ENCODE measurements around the gene PARP1.

Gene PARP1

GRCh38 chr1:226335661-226336060 lies 72.2 kb downstream of the PARP1 start:
- Mint-ChIP-seq H3K27me3 (peaks cover 7 to 10% of the 10 kb centered on the region in 2 donors), H3K9me3 (peaks cover 0 to 6% of the 10 kb centered on the region in 2 donors), H3K4me1 (ENCODE audit: low read depth in 2 of 2) (peaks cover 5% of the 10 kb centered on the region in 2 donors), H3K36me3 (ENCODE audit: insufficient read depth) (no peaks in the 10 kb centered on the region), H3K4me3 (no peak overlapping the region), H3K27ac (no peak overlapping the region)
- no peak for DNase-seq
- ATAC-seq (replicated peaks) = no peak

GRCh38 chr1:226332947-226333346 lies 74.9 kb downstream of the PARP1 start:
- H3K4me3 Mint-ChIP-seq = peak overlapping the region; percentile 63 to 64
- ATAC-seq (replicated peaks) (peak; percentile 72), DNase-seq (no peak)
- peak overlapping the region in 1 of 2 donors; percentile 62 for H3K27ac Mint-ChIP-seq
- no peaks in the 10 kb centered on the region for H3K27me3 Mint-ChIP-seq
- peaks cover 5% of the 10 kb centered on the region in 2 donors for H3K4me1 Mint-ChIP-seq (ENCODE audit: low read depth in 2 of 2)
- H3K9me3 Mint-ChIP-seq = no peaks in the 10 kb centered on the region
- H3K36me3 Mint-ChIP-seq (ENCODE audit: insufficient read depth) = no peaks in the 10 kb centered on the region

- Mint-ChIP-seq H3K27me3 (no peaks in the 10 kb centered on the region), H3K4me1 (ENCODE audit: low read depth in 2 of 2) (peaks cover 5% of the 10 kb centered on the region in 2 donors), H3K27ac (no peak overlapping the region), H3K4me3 (no peak overlapping the region), H3K9me3 (no peaks in the 10 kb centered on the region), H3K36me3 (ENCODE audit: insufficient read depth) (no peaks in the 10 kb centered on the region)
- no peak for ATAC-seq (replicated peaks)
- no peak for DNase-seq
These were observed 78.7 kb downstream of the PARP1 start for GRCh38 chr1:226329237-226329636.

GRCh38 chr1:226327761-226328162 lies 80.1 kb downstream of the PARP1 start:
- peaks cover 0 to 9% of the 10 kb centered on the region in 2 donors for H3K27me3 Mint-ChIP-seq

GRCh38 chr1:226325178-226325577 lies 82.7 kb downstream of the PARP1 start:
- ATAC-seq (replicated peaks) (no peak), DNase-seq (no peak)
- no peak overlapping the region for H3K27ac Mint-ChIP-seq
- H3K4me3 Mint-ChIP-seq = no peak overlapping the region
- H3K9me3 Mint-ChIP-seq = no peaks in the 10 kb centered on the region
- no peaks in the 10 kb centered on the region for H3K36me3 Mint-ChIP-seq (ENCODE audit: insufficient read depth)
- peaks cover 14 to 23% of the 10 kb centered on the region in 2 donors for H3K27me3 Mint-ChIP-seq
- no peaks in the 10 kb centered on the region for H3K4me1 Mint-ChIP-seq (ENCODE audit: low read depth in 2 of 2)

More at GRCh38 chr1:226327761-226328162, 80.1 kb downstream of the PARP1 start:
- no peak for DNase-seq
- no peaks in the 10 kb centered on the region for H3K9me3 Mint-ChIP-seq
- H3K4me3 Mint-ChIP-seq = no peak overlapping the region
- peak overlapping the region in 1 of 2 donors; percentile 29 for H3K27ac Mint-ChIP-seq
- H3K4me1 Mint-ChIP-seq (ENCODE audit: low read depth in 2 of 2) = no peaks in the 10 kb centered on the region
- no peak for ATAC-seq (replicated peaks)
- H3K36me3 Mint-ChIP-seq (ENCODE audit: insufficient read depth) = no peaks in the 10 kb centered on the region

GRCh38 chr1:226324479-226324878 lies 83.4 kb downstream of the PARP1 start:
- Mint-ChIP-seq H3K27me3 (peaks cover 16 to 26% of the 10 kb centered on the region in 2 donors), H3K4me1 (ENCODE audit: low read depth in 2 of 2) (no peaks in the 10 kb centered on the region), H3K4me3 (no peak overlapping the region), H3K36me3 (ENCODE audit: insufficient read depth) (no peaks in the 10 kb centered on the region), H3K9me3 (no peaks in the 10 kb centered on the region), H3K27ac (no peak overlapping the region)
- DNase-seq (no peak), ATAC-seq (replicated peaks) (no peak)

- no peaks in the 10 kb centered on the region for H3K4me1 Mint-ChIP-seq (ENCODE audit: low read depth in 2 of 2)
- no peak for DNase-seq
- H3K4me3 Mint-ChIP-seq = no peak overlapping the region
- no peak overlapping the region for H3K27ac Mint-ChIP-seq
- H3K9me3 Mint-ChIP-seq = no peaks in the 10 kb centered on the region
- H3K36me3 Mint-ChIP-seq (ENCODE audit: insufficient read depth) = no peaks in the 10 kb centered on the region
- H3K27me3 Mint-ChIP-seq = peaks cover 22 to 37% of the 10 kb centered on the region in 2 donors
- ATAC-seq (replicated peaks) = no peak
These were observed 84.9 kb downstream of the PARP1 start for GRCh38 chr1:226322986-226323385.

- H3K9me3 Mint-ChIP-seq = no peaks in the 10 kb centered on the region
- no peak for DNase-seq
- no peak overlapping the region for H3K4me3 Mint-ChIP-seq
- no peaks in the 10 kb centered on the region for H3K4me1 Mint-ChIP-seq (ENCODE audit: low read depth in 2 of 2)
- peaks cover 25 to 41% of the 10 kb centered on the region in 2 donors for H3K27me3 Mint-ChIP-seq
- ATAC-seq (replicated peaks) = no peak
- no peaks in the 10 kb centered on the region for H3K36me3 Mint-ChIP-seq (ENCODE audit: insufficient read depth)
- no peak overlapping the region for H3K27ac Mint-ChIP-seq
These were observed 87.0 kb downstream of the PARP1 start for GRCh38 chr1:226320930-226321329.

- no peak for DNase-seq
- no peaks in the 10 kb centered on the region for H3K36me3 Mint-ChIP-seq (ENCODE audit: insufficient read depth)
- no peak overlapping the region for H3K4me3 Mint-ChIP-seq
- no peaks in the 10 kb centered on the region for H3K4me1 Mint-ChIP-seq (ENCODE audit: low read depth in 2 of 2)
- no peak overlapping the region for H3K27ac Mint-ChIP-seq
- ATAC-seq (replicated peaks) = no peak
- peaks cover 25 to 39% of the 10 kb centered on the region in 2 donors for H3K27me3 Mint-ChIP-seq
- H3K9me3 Mint-ChIP-seq = no peaks in the 10 kb centered on the region
These were observed 89.4 kb downstream of the PARP1 start for GRCh38 chr1:226318471-226318870.

GRCh38 chr1:226314055-226314454 lies 93.8 kb downstream of the PARP1 start:
- peaks cover 9 to 32% of the 10 kb centered on the region in 2 donors for H3K27me3 Mint-ChIP-seq

GRCh38 chr1:226312065-226312464 lies 95.8 kb downstream of the PARP1 start:
- DNase-seq (no peak), ATAC-seq (replicated peaks) (no peak)
- H3K9me3 Mint-ChIP-seq = no peaks in the 10 kb centered on the region
- H3K27ac Mint-ChIP-seq = no peak overlapping the region
- H3K36me3 Mint-ChIP-seq (ENCODE audit: insufficient read depth) = peaks cover 8% of the 10 kb centered on the region
- H3K4me1 Mint-ChIP-seq (ENCODE audit: low read depth in 2 of 2) = peaks cover 5 to 8% of the 10 kb centered on the region in 2 donors
- no peak overlapping the region for H3K4me3 Mint-ChIP-seq
- peaks cover 0 to 17% of the 10 kb centered on the region in 2 donors for H3K27me3 Mint-ChIP-seq

More at GRCh38 chr1:226314055-226314454, 93.8 kb downstream of the PARP1 start:
- DNase-seq (no peak), ATAC-seq (replicated peaks) (no peak)
- Mint-ChIP-seq H3K9me3 (no peaks in the 10 kb centered on the region), H3K27ac (no peak overlapping the region), H3K4me3 (no peak overlapping the region), H3K36me3 (ENCODE audit: insufficient read depth) (no peaks in the 10 kb centered on the region), H3K4me1 (ENCODE audit: low read depth in 2 of 2) (peaks cover 0 to 5% of the 10 kb centered on the region in 2 donors)

GRCh38 chr1:226311376-226311775 lies 96.5 kb downstream of the PARP1 start:
- H3K4me3 Mint-ChIP-seq = no peak overlapping the region
- H3K4me1 Mint-ChIP-seq (ENCODE audit: low read depth in 2 of 2) = peaks cover 5 to 8% of the 10 kb centered on the region in 2 donors
- ATAC-seq (replicated peaks) = no peak
- no peak overlapping the region for H3K27ac Mint-ChIP-seq
- H3K36me3 Mint-ChIP-seq (ENCODE audit: insufficient read depth) = peaks cover 8% of the 10 kb centered on the region
- H3K27me3 Mint-ChIP-seq = peaks cover 0 to 17% of the 10 kb centered on the region in 2 donors
- DNase-seq = no peak
- H3K9me3 Mint-ChIP-seq = no peaks in the 10 kb centered on the region

Data from effector memory CD8-positive, alpha-beta T cell (primary cell).